Measurements from ENCODE around the gene SLC7A10.

The SLC7A10 gene

DNA sequence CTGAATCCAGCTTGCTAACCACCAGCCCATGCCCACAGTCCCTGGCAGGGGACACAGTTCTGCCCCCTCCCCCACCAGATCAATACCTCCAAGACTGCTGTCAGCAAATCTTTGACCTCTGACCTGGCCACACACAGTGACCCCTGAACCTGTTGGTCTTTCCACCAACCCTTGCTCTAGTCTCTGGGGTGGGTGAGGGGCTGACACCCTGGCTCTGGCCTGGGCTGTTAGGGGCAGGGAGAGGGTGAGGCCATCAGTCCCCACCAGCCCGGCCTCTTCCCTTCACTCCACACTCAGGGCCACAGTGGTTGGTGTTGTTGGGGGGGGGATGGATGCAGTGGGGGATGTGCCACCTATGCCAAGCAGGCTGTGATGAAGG is 21.8 kb upstream of the SLC7A10 start:
- H3K23ac ChIP-seq (ENCODE audit: low read length), result no peak overlapping the region
- no peak overlapping the region for H2BK5ac ChIP-seq (ENCODE audit: low read depth, low read length, poor library complexity)
- H3K4me3 ChIP-seq (ENCODE audit: low read depth, low read length), result no peak overlapping the region
- no peak overlapping the region for H4K8ac ChIP-seq (ENCODE audit: low read depth, low read length)
- H3K36me3 ChIP-seq (ENCODE audit: control insufficient read depth in 1 of 2, insufficient read depth in 2 of 2, low read length in 2 of 2), result no peaks in the 10 kb centered on the region
- no peaks in the 10 kb centered on the region for H3K79me2 ChIP-seq (ENCODE audit: control insufficient read depth, insufficient read depth, low read length, poor library complexity)
- no peak overlapping the region for H3K27ac ChIP-seq (ENCODE audit: low read depth, low read length)
- H3K14ac ChIP-seq (ENCODE audit: low read length), result no peak overlapping the region
- no peak overlapping the region for H2BK120ac ChIP-seq (ENCODE audit: insufficient read depth, low read length, poor library complexity)
- no peak overlapping the region for H2AK5ac ChIP-seq (ENCODE audit: low read length)
- no peak for DNase-seq
- H3K4me1 ChIP-seq (ENCODE audit: control insufficient read depth in 1 of 2, insufficient read depth in 2 of 2, low read length in 2 of 2), result peaks cover 8 to 9% of the 10 kb centered on the region in 2 experiments
- H2AFZ ChIP-seq (ENCODE audit: insufficient read depth, low read length, poor library complexity), result no peak overlapping the region
- no peak overlapping the region for H3K18ac ChIP-seq (ENCODE audit: low read length)
- no peak overlapping the region for H3K4ac ChIP-seq (ENCODE audit: low read depth, low read length)
- no peaks in the 10 kb centered on the region for H3K27me3 ChIP-seq (ENCODE audit: insufficient read depth, low read length)
- no peak overlapping the region for H2BK12ac ChIP-seq (ENCODE audit: low read length)
- no peak overlapping the region for H4K12ac ChIP-seq (ENCODE audit: low read depth, low read length)
- H3K9ac ChIP-seq (ENCODE audit: low read length), result no peak overlapping the region
- no CpG with 5 or more reads among the region's 1 CpG for WGBS (ENCODE audit: extremely low coverage, insufficient coverage, insufficient read length)
- H3K9me3 ChIP-seq (ENCODE audit: insufficient read depth, low read depth, low read length), result peaks cover 14% of the 10 kb centered on the region
- peaks cover 7% of the 10 kb centered on the region for H3K79me1 ChIP-seq (ENCODE audit: low read length)
- H4K91ac ChIP-seq (ENCODE audit: low read depth, low read length), result no peak overlapping the region
- no peak overlapping the region for H3K4me2 ChIP-seq (ENCODE audit: low read length)

DNA sequence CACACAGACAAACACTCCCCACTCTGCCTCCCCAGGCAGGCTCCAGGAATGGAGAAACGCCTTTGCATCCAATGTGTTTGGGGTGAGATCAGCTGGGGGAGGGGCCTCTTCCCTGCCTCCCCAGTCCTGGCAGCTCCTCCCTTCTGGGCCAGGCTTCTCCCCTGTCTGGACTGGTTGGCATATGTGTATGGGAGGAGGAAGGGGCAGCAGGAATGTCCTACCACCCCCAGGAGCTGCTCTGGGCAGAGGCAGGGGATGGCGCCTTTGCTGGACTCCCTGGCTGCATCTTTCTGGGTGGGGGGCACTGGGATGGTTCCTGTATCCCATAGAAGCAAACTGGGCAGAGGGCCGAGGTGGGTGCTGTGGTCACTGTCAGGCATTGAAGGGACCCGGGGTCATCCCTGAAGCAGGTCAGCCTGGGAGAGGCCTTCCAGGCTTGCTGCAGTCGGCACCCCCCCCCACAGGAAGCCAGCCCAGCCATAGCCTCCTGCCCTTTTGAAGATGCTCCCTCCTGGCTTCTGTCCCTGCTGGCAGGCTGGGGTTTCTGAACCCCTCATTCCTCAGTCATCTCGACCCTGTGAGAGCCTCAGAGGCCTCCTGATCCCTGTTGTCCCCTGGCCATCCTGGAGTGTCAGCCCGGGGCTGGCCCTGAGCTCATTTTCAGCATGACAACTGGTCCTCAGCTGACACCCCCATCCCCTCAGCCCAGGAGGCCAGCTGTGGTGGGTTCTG is 21.2 kb upstream of the SLC7A10 start:
- no CpG with 5 or more reads among the region's 7 CpGs for WGBS (ENCODE audit: extremely low coverage, insufficient coverage, insufficient read length)

DNA sequence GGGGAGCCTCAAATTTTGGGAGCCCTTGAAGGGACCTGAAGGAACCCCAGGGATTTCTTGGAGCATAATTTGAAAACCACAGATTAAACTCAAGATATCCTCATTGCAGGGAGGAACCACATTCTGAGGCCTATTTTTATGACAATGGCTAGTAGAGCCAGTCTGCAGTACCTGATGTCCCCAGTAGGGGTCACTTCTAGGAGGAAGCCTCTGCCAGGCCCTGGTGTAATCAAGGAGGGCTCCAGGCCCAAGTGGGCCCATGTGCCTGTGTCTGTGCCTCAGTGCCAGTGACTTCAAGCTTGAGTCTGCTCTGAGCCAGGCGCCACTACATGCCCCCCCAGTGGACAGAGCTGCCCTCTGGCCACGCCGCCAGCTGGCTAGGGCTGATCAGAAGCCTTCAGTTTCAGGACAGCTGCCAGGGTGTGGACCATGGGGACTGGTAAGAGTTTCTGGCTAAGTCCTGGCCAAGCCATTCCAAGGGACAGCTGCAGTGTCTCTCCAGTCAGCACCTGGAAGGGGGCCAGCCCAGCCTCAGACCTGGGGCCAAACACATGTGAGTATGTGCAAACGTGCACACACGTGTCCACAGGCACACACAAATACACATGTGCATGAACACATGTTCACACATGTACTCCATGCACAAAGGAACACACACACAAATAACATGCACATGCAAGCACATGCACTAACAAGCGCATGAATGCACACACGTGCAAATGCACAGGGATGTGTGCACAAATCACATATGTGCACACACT is 20.5 kb upstream of the SLC7A10 start:
- Histone ChIP-seq H4K91ac (ENCODE audit: low read depth, low read length) (no peak overlapping the region), H3K4me3 (ENCODE audit: low read depth, low read length) (no peak overlapping the region), H2BK120ac (ENCODE audit: insufficient read depth, low read length, poor library complexity) (no peak overlapping the region), H3K4me1 (ENCODE audit: control insufficient read depth in 1 of 2, insufficient read depth in 2 of 2, low read length in 2 of 2) (peaks cover 2 to 3% of the 10 kb centered on the region in 2 experiments), H2BK5ac (ENCODE audit: low read depth, low read length, poor library complexity) (no peak overlapping the region), H2AFZ (ENCODE audit: insufficient read depth, low read length, poor library complexity) (no peak overlapping the region), H3K36me3 (ENCODE audit: control insufficient read depth in 1 of 2, insufficient read depth in 2 of 2, low read length in 2 of 2) (no peaks in the 10 kb centered on the region), H3K27me3 (ENCODE audit: insufficient read depth, low read length) (no peaks in the 10 kb centered on the region), H3K4me2 (ENCODE audit: low read length) (no peak overlapping the region), H3K9me3 (ENCODE audit: insufficient read depth, low read depth, low read length) (peaks cover 14% of the 10 kb centered on the region), H3K4ac (ENCODE audit: low read depth, low read length) (no peak overlapping the region), H2BK12ac (ENCODE audit: low read length) (no peak overlapping the region), H3K23ac (ENCODE audit: low read length) (no peak overlapping the region), H3K79me1 (ENCODE audit: low read length) (peaks cover 7% of the 10 kb centered on the region), H4K12ac (ENCODE audit: low read depth, low read length) (no peak overlapping the region), H2AK5ac (ENCODE audit: low read length) (no peak overlapping the region), H3K79me2 (ENCODE audit: control insufficient read depth, insufficient read depth, low read length, poor library complexity) (no peaks in the 10 kb centered on the region), H3K9ac (ENCODE audit: low read length) (no peak overlapping the region), H3K18ac (ENCODE audit: low read length) (no peak overlapping the region), H3K27ac (ENCODE audit: low read depth, low read length) (no peak overlapping the region), H3K14ac (ENCODE audit: low read length) (no peak overlapping the region), H4K8ac (ENCODE audit: low read depth, low read length) (no peak overlapping the region)
- DNase-seq, result peak in 1 of 2 donors; percentile 62
- no CpG with 5 or more reads among the region's 7 CpGs for WGBS (ENCODE audit: extremely low coverage, insufficient coverage, insufficient read length)

More for the DNA sequence above, 21.2 kb upstream of the SLC7A10 start:
- Histone ChIP-seq H3K4me3 (ENCODE audit: low read depth, low read length) (no peak overlapping the region), H3K36me3 (ENCODE audit: control insufficient read depth in 1 of 2, insufficient read depth in 2 of 2, low read length in 2 of 2) (no peaks in the 10 kb centered on the region), H3K79me1 (ENCODE audit: low read length) (peaks cover 7% of the 10 kb centered on the region), H2BK5ac (ENCODE audit: low read depth, low read length, poor library complexity) (no peak overlapping the region), H2AFZ (ENCODE audit: insufficient read depth, low read length, poor library complexity) (no peak overlapping the region), H2AK5ac (ENCODE audit: low read length) (no peak overlapping the region), H4K12ac (ENCODE audit: low read depth, low read length) (no peak overlapping the region), H3K27ac (ENCODE audit: low read depth, low read length) (no peak overlapping the region), H2BK120ac (ENCODE audit: insufficient read depth, low read length, poor library complexity) (no peak overlapping the region), H3K18ac (ENCODE audit: low read length) (no peak overlapping the region), H4K8ac (ENCODE audit: low read depth, low read length) (no peak overlapping the region), H3K4ac (ENCODE audit: low read depth, low read length) (no peak overlapping the region), H3K14ac (ENCODE audit: low read length) (no peak overlapping the region), H3K4me2 (ENCODE audit: low read length) (no peak overlapping the region), H3K9ac (ENCODE audit: low read length) (no peak overlapping the region), H3K4me1 (ENCODE audit: control insufficient read depth in 1 of 2, insufficient read depth in 2 of 2, low read length in 2 of 2) (peaks cover 8 to 9% of the 10 kb centered on the region in 2 experiments), H3K79me2 (ENCODE audit: control insufficient read depth, insufficient read depth, low read length, poor library complexity) (no peaks in the 10 kb centered on the region), H3K23ac (ENCODE audit: low read length) (no peak overlapping the region), H4K91ac (ENCODE audit: low read depth, low read length) (no peak overlapping the region), H3K27me3 (ENCODE audit: insufficient read depth, low read length) (no peaks in the 10 kb centered on the region), H3K9me3 (ENCODE audit: insufficient read depth, low read depth, low read length) (peaks cover 14% of the 10 kb centered on the region), H2BK12ac (ENCODE audit: low read length) (no peak overlapping the region)
- no peak for DNase-seq

DNA sequence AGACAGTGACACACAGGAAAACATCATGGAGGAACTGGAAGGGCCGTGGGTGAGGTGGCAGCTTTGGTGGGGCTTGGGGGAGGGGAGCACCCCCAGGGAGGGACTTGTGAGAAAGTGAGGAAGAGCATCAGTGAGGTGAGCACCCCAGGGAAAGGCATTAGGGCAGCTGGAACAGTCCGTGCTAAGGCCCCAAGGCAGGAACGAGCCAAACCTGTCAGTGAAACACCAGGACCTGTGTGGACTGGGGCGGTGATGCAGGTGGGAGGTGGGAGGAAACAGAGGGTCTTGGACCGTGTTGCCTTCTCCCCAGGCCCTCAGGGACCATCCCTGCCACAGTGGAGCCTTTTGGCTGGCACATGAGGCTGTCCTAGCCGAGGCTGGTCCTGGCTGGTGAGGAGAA is 17.3 kb upstream of the SLC7A10 start:
- H3K4ac ChIP-seq (ENCODE audit: low read depth, low read length), result no peak overlapping the region
- no peak overlapping the region for H3K9ac ChIP-seq (ENCODE audit: low read length)
- no peaks in the 10 kb centered on the region for H3K79me1 ChIP-seq (ENCODE audit: low read length)
- H3K4me1 ChIP-seq (ENCODE audit: control insufficient read depth in 1 of 2, insufficient read depth in 2 of 2, low read length in 2 of 2), result no peaks in the 10 kb centered on the region
- no peak overlapping the region for H2AK5ac ChIP-seq (ENCODE audit: low read length)
- H3K4me3 ChIP-seq (ENCODE audit: low read depth, low read length), result no peak overlapping the region
- no peak overlapping the region for H3K23ac ChIP-seq (ENCODE audit: low read length)
- H3K27ac ChIP-seq (ENCODE audit: low read depth, low read length), result no peak overlapping the region
- no peak overlapping the region for H2BK5ac ChIP-seq (ENCODE audit: low read depth, low read length, poor library complexity)
- WGBS (ENCODE audit: extremely low coverage, insufficient coverage, insufficient read length), result no CpG with 5 or more reads among the region's 6 CpGs
- H3K4me2 ChIP-seq (ENCODE audit: low read length), result no peak overlapping the region
- no peak for DNase-seq
- H2AFZ ChIP-seq (ENCODE audit: insufficient read depth, low read length, poor library complexity), result no peak overlapping the region
- no peaks in the 10 kb centered on the region for H3K36me3 ChIP-seq (ENCODE audit: control insufficient read depth in 1 of 2, insufficient read depth in 2 of 2, low read length in 2 of 2)
- H3K14ac ChIP-seq (ENCODE audit: low read length), result no peak overlapping the region
- no peaks in the 10 kb centered on the region for H3K79me2 ChIP-seq (ENCODE audit: control insufficient read depth, insufficient read depth, low read length, poor library complexity)
- H2BK12ac ChIP-seq (ENCODE audit: low read length), result no peak overlapping the region
- no peak overlapping the region for H3K18ac ChIP-seq (ENCODE audit: low read length)
- no peak overlapping the region for H4K8ac ChIP-seq (ENCODE audit: low read depth, low read length)
- no peaks in the 10 kb centered on the region for H3K27me3 ChIP-seq (ENCODE audit: insufficient read depth, low read length)
- peaks cover 7% of the 10 kb centered on the region for H3K9me3 ChIP-seq (ENCODE audit: insufficient read depth, low read depth, low read length)
- no peak overlapping the region for H4K91ac ChIP-seq (ENCODE audit: low read depth, low read length)
- H2BK120ac ChIP-seq (ENCODE audit: insufficient read depth, low read length, poor library complexity), result no peak overlapping the region
- H4K12ac ChIP-seq (ENCODE audit: low read depth, low read length), result no peak overlapping the region

Data from trophoblast cell (in vitro differentiated cells and primary cell).